Left forelimb (tissue), 1 donor: ENCODE measurements around the gene LTBP1.
"Not testable (repeated sequence)": the region's sequence is repeated elsewhere in the genome, so short reads cannot be mapped to it uniquely, and the experiment has no call there.

Experiments used
- DNase-seq: peaks from one replicate; pipeline ENCODE4 v3.0.0-alpha.2; 2018; ENCODE audit warnings: low spot score

Gene LTBP1

GRCh38 chr2:33432871-33433270 lies 486.1 kb downstream of the LTBP1 start:
- DNase-seq: no peak

- DNase-seq: no peak
These were observed 486.8 kb downstream of the LTBP1 start for GRCh38 chr2:33433279-33434235.

GRCh38 chr2:33435518-33435917 lies 488.8 kb downstream of the LTBP1 start:
- no peak for DNase-seq

GRCh38 chr2:33436083-33436482 lies 489.3 kb downstream of the LTBP1 start:
- no peak for DNase-seq

GRCh38 chr2:33437297-33437696 lies 490.5 kb downstream of the LTBP1 start:
- DNase-seq: no peak

GRCh38 chr2:33437815-33438214 lies 491.1 kb downstream of the LTBP1 start:
- DNase-seq: no peak

GRCh38 chr2:33441235-33441810 lies 494.6 kb downstream of the LTBP1 start:
- no peak for DNase-seq

- not testable (repeated sequence) for DNase-seq
These were observed 495.3 kb downstream of the LTBP1 start for GRCh38 chr2:33442052-33442451.

- no peak for DNase-seq
These were observed 495.9 kb downstream of the LTBP1 start for GRCh38 chr2:33442528-33443079.

- DNase-seq: no peak
These were observed 496.6 kb downstream of the LTBP1 start for GRCh38 chr2:33443274-33443829.

GRCh38 chr2:33444967-33445366 lies 498.2 kb downstream of the LTBP1 start:
- no peak for DNase-seq

- no peak for DNase-seq
These were observed 501.6 kb downstream of the LTBP1 start for GRCh38 chr2:33448220-33448899.
